Stimulated activated naive CD4-positive, alpha-beta T cell (primary cell): ENCODE data around the gene WWTR1.

ENCODE experiments used
- DNase-seq, 6 experiments: peaks; one replicate each; lab custom pipeline; 2025; lab: John Stamatoyannopoulos, UW

WWTR1 gene

GRCh38 chr3:149567381-149567780 is 90.4 kb downstream of the WWTR1 start:
- DNase-seq, result no peak

- DNase-seq, result no peak
Observed at GRCh38 chr3:149566292-149566975, 91.4 kb downstream of the WWTR1 start.

GRCh38 chr3:149564079-149564478 is 93.7 kb downstream of the WWTR1 start:
- no peak for DNase-seq

DNA sequence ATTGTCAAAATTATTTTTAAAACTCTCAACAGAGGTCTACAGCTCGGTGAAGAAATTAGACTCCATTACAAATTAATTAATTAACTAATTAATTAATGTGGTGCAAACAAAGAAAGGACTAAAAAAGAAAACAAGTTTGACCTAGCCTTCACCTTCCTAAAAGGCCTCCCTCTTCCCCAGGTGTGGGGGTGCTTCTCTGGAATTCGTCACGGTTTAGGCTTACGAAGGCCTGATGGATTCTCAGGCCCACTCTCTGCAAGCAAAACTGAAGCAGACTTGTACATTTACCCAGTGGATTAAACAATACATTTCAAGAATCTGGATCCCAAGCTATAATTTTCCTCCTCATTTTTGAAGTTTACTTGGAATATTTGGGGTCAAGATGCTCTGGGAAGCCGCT is 94.7 kb downstream of the WWTR1 start:
- no peak for DNase-seq

DNA sequence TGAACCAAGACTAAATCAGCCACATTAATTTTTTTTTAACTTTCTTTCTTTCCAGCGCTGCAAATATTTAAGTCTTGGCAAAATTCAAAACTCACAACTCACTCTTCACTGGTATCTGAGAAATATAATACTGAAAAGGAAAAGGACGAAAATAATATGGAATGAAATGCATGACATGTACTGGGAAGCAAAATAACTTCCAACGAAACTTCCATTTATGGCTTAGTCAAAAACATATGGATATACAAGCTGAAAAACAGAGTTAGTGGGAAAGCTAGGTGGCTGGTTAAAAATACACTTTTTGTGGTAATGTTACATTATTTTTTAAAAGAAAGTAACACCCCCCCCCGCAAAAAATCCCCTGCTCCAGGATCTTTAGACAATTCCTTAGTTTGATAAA is 97.2 kb downstream of the WWTR1 start:
- DNase-seq, result no peak

DNA sequence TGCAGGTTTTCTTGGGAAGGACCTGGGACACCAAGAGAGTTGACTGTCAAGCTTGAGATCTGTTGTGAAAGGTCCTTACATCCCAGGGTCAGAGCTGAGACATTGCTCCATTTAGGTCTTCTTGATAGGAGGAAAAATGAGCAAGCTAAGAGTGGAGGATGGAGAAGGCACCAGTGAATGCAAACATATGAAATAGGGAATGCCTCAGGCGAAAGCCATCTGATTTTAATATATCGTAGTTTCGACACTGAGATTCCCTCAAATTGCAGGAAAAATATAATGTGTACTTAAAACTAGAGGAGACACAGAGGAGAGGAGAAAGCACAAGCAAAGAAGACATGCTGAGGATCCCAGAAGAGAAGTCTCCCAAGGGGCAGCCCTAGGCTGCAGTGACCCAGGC is 97.8 kb downstream of the WWTR1 start:
- no peak for DNase-seq

GRCh38 chr3:149559525-149559924 is 98.3 kb downstream of the WWTR1 start:
- no peak for DNase-seq

GRCh38 chr3:149555927-149556326 is 101.9 kb downstream of the WWTR1 start:
- no peak for DNase-seq

GRCh38 chr3:149554826-149555225 is 103.0 kb downstream of the WWTR1 start:
- no peak for DNase-seq

- DNase-seq, result no peak
Observed at GRCh38 chr3:149553781-149554451, 103.9 kb downstream of the WWTR1 start.

DNA sequence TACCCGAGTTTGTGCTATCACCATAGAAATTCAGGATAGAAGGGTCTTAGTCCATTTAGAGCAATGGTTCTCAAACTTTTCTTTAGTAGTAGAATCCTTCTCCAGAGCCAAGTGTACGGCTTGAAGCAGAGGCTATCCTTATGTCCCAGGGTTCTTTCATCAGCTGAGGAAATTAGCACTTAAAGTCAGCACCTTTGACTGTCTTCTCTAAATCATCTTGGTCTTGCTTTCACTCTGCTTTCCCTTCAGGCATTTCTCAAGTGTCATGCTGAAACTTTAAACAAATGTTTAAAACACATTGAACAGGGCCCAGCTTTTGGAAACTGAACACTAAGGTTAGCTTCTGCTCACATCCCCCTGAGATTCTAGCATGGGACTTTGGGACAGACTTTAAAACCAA is 105.1 kb downstream of the WWTR1 start:
- no peak for DNase-seq

DNA sequence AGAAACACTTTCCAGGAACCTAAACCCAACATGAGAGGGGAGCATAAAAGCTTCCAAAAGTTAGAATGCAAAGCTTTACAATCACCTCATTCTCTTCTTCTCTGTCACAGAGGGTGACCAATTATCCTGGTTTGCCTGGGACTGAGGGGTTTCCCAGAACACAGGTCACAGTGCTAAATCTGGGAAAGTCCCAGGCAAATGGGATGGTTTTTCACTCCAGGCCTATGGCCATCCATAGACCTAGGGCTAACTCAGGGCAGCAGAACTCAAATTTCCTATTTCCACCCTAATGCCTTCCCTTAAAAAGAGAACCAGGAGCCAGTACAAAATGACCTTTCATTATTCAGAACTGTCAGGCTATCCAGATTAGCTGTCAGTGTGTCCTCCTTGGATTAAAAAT is 106.3 kb downstream of the WWTR1 start:
- DNase-seq, result no peak

GRCh38 chr3:149548669-149549065 is 109.2 kb downstream of the WWTR1 start:
- DNase-seq, result no peak

GRCh38 chr3:149547954-149548668 is 109.7 kb downstream of the WWTR1 start:
- DNase-seq, result no peak

DNA sequence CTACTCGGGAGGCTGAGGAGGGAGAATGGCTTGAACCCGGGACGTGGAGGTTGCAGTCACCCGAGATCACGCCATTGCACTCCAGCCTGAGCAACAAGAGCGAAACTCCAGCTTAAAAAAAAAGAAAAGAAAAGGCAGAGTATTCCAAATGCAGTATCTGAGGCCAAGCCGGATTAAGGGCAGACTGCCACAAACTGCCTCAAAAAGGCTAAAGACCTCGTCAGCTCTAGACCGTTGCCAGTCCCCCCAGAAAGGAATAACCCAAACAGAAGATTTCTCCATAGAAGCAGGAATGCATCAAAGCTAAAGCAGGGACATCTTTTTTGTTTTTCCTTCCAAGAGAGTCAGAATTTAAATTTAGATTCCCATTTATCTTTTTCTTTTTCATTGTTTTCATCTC is 110.4 kb downstream of the WWTR1 start:
- DNase-seq, result no peak

- no peak for DNase-seq
Observed at GRCh38 chr3:149545049-149545448, 112.8 kb downstream of the WWTR1 start.

DNA sequence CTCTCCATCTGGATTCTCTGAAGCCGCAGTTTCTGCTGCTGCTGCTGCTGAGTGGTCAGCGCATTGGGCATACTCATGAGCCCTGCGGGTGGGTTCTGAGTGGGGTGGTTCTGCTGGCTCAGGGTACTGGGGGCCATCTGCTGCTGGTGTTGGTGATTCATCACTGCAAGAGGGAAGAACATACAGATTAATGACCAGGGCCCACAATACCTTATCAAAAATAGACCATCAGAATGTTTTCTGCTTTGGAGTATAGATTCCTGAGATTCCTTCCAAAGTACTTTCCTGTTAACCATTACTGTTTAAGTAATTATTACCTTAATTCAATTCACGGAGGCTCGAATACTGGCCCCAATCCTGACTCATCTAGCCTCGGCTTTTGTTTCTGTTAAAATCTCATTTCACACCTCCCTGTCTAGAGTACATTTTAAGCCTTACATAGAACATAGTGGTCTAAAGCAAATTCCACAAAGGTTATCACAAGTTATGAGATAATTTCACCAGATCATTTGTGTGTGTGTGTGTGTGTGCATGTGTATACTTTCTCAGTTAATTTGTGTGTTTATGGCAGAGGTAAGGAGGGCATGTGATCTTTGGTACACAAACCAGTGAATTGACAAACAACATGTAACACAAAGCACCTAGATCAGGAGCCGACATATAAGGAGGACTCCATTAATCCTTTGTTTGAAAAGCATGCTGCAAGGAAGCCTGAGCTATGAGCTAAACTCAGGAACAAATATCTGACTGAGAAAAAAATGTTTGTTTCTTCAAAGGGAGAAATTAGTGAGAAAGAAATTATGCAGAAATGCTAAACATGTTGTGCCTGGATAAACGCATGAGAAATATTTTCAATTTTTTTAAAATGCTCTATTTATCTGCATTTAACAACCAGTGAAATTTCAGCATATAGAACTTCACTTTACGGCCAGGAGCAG is 115.2 kb downstream of the WWTR1 start:
- no peak for DNase-seq

DNA sequence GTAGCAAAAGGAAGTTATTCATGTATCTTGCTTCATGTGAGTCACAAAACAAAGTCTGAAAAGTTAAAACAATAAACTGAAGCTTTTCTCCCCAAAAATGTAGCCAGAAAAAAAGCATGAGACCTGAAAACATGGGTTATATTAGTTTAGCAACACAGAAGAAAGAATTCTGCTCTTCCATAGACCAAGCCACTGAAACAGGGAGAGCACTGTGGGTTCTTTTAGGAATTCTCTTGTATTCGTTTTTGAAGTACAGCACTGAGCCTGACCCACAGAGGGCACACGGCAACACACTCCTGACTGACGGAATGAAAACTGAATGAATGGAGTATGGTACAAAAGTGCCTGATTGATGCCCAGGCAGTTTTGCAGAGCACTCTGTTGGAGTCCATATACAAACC is 116.7 kb downstream of the WWTR1 start:
- no peak for DNase-seq

GRCh38 chr3:149538371-149538770 is 119.5 kb downstream of the WWTR1 start:
- DNase-seq, result no peak

DNA sequence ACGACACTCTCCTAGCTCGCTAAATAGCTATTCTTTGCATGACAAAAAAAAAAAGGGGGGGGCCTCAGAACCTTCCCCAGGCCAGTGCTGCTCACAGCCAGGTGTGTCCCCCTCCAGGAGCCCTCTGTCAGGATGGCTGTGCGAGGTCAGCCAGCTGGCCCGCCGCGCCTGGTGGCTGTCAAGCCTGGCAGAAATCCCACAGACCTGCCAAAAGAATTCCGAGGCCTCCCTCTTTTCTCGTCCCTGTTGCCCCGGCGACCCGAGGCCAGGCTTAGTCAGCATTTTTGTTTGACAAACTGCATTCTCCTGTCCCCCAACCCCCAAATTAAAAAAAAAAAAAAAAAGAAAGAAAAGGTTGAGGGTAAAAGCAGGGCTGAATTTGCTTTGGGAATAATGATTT is 121.4 kb downstream of the WWTR1 start:
- no peak for DNase-seq

DNA sequence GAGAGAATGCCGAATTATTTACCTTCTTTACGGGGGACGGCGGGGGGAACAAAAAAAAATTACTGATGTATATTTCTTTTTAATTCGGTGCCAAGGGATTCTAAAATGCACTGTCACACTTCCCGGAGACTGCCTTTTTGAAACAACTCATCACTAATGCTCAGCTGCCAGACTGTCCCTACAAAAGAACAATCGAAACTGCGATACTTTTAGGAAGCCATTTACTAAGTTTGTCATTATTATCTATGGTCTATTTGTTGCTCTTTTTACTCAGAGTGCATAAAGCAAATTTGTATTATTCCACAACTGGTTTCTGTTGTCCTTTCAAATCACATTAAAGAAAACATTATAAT is 122.5 kb downstream of the WWTR1 start:
- no peak for DNase-seq

- DNase-seq, result no peak
Observed at GRCh38 chr3:149534671-149535332, 123.0 kb downstream of the WWTR1 start.
